ENCODE results near the gene STX10.

The STX10 gene

GRCh38 chr19:13127051-13127450, 23.1 kb downstream of the STX10 start:
- Histone ChIP-seq H3K36me3 (replicated peaks) (peaks cover 24% of the 10 kb centered on the region), H3K9me3 (no peaks in the 10 kb centered on the region), H3K4me1 (no peaks in the 10 kb centered on the region), H3K27me3 (ENCODE audit: low read depth) (no peaks in the 10 kb centered on the region), H3K4me3 (no peak overlapping the region)
- in situ Hi-C loops (cut with MboI; ENCODE audit: low sequenced_read_pairs), result no loop called here
- DNase-seq (ENCODE audit: low spot score in 2 of 2), result no peak

GRCh38 chr19:13122980-13123957, 26.9 kb downstream of the STX10 start:
- peaks cover 7% of the 10 kb centered on the region for H3K4me1 ChIP-seq
- H3K9me3 ChIP-seq, result no peaks in the 10 kb centered on the region
- H3K4me3 ChIP-seq, result no peak overlapping the region
- no peaks in the 10 kb centered on the region for H3K27me3 ChIP-seq (ENCODE audit: low read depth)
- in situ Hi-C loops (cut with MboI; ENCODE audit: low sequenced_read_pairs), result no loop called here
- H3K36me3 ChIP-seq (replicated peaks), result peaks cover 44% of the 10 kb centered on the region
- no peak for DNase-seq (ENCODE audit: low spot score in 2 of 2)

GRCh38 chr19:13122275-13122878, 27.8 kb downstream of the STX10 start:
- no peaks in the 10 kb centered on the region for H3K27me3 ChIP-seq (ENCODE audit: low read depth)
- H3K36me3 ChIP-seq (replicated peaks), result peaks cover 44% of the 10 kb centered on the region
- H3K4me3 ChIP-seq, result no peak overlapping the region
- peaks cover 10% of the 10 kb centered on the region for H3K4me1 ChIP-seq
- in situ Hi-C loops (cut with MboI; ENCODE audit: low sequenced_read_pairs), result no loop called here
- DNase-seq (ENCODE audit: low spot score in 2 of 2), result no peak
- H3K9me3 ChIP-seq, result no peaks in the 10 kb centered on the region

- Histone ChIP-seq H3K27me3 (ENCODE audit: low read depth) (no peaks in the 10 kb centered on the region), H3K4me3 (no peak overlapping the region), H3K4me1 (peaks cover 10% of the 10 kb centered on the region), H3K36me3 (replicated peaks) (peaks cover 44% of the 10 kb centered on the region), H3K9me3 (no peaks in the 10 kb centered on the region)
- no peak for DNase-seq (ENCODE audit: low spot score in 2 of 2)
- in situ Hi-C loops (cut with MboI; ENCODE audit: low sequenced_read_pairs), result no loop called here
These were observed 28.5 kb downstream of the STX10 start for GRCh38 chr19:13121551-13122274.

- Histone ChIP-seq H3K9me3 (no peaks in the 10 kb centered on the region), H3K4me1 (peaks cover 10% of the 10 kb centered on the region), H3K36me3 (replicated peaks) (peaks cover 40% of the 10 kb centered on the region), H3K4me3 (no peak overlapping the region), H3K27me3 (ENCODE audit: low read depth) (no peaks in the 10 kb centered on the region)
- in situ Hi-C loops (cut with MboI; ENCODE audit: low sequenced_read_pairs), result no loop called here
- no peak for DNase-seq (ENCODE audit: low spot score in 2 of 2)
These were observed 29.4 kb downstream of the STX10 start for GRCh38 chr19:13120817-13121216.

GRCh38 chr19:13120031-13120430, 30.1 kb downstream of the STX10 start:
- Histone ChIP-seq H3K4me1 (peaks cover 10% of the 10 kb centered on the region), H3K9me3 (no peaks in the 10 kb centered on the region), H3K27me3 (ENCODE audit: low read depth) (no peaks in the 10 kb centered on the region), H3K4me3 (no peak overlapping the region), H3K36me3 (replicated peaks) (peaks cover 40% of the 10 kb centered on the region)
- in situ Hi-C loops (cut with MboI; ENCODE audit: low sequenced_read_pairs), result no loop called here
- no peak for DNase-seq (ENCODE audit: low spot score in 2 of 2)

- in situ Hi-C loops (cut with MboI; ENCODE audit: low sequenced_read_pairs), result no loop called here
- DNase-seq (ENCODE audit: low spot score in 2 of 2), result no peak
- Histone ChIP-seq H3K27me3 (ENCODE audit: low read depth) (no peaks in the 10 kb centered on the region), H3K9me3 (no peaks in the 10 kb centered on the region), H3K4me3 (peak overlapping the region; percentile 97), H3K36me3 (replicated peaks) (peaks cover 41% of the 10 kb centered on the region), H3K4me1 (peaks cover 10% of the 10 kb centered on the region)
These were observed 30.5 kb downstream of the STX10 start for GRCh38 chr19:13119627-13120026.

- H3K27me3 ChIP-seq (ENCODE audit: low read depth), result no peaks in the 10 kb centered on the region
- H3K4me1 ChIP-seq, result peaks cover 10% of the 10 kb centered on the region
- H3K4me3 ChIP-seq, result peak overlapping the region; percentile 97
- DNase-seq (ENCODE audit: low spot score in 2 of 2), result peak; percentile 70 to 89
- in situ Hi-C loops (cut with MboI; ENCODE audit: low sequenced_read_pairs), result no loop called here
- no peaks in the 10 kb centered on the region for H3K9me3 ChIP-seq
- peaks cover 41% of the 10 kb centered on the region for H3K36me3 ChIP-seq (replicated peaks)
These were observed 31.6 kb downstream of the STX10 start for GRCh38 chr19:13118424-13119193.

- H3K27me3 ChIP-seq (ENCODE audit: low read depth), result no peaks in the 10 kb centered on the region
- no peaks in the 10 kb centered on the region for H3K9me3 ChIP-seq
- peak; percentile 86 to 94 for DNase-seq (ENCODE audit: low spot score in 2 of 2)
- peaks cover 43% of the 10 kb centered on the region for H3K36me3 ChIP-seq (replicated peaks)
- in situ Hi-C loops (cut with MboI; ENCODE audit: low sequenced_read_pairs), result no loop called here
- H3K4me1 ChIP-seq, result peaks cover 10% of the 10 kb centered on the region
- H3K4me3 ChIP-seq, result peak within 1 kb of the TSS; percentile 97
These were observed 32.3 kb downstream of the STX10 start, which contains the start of gene NACC1 for GRCh38 chr19:13117772-13118423. Gene NACC1, plus strand, starts transcription at chr19:13118264. Its CDS starts 16,944 bp downstream, at chr19:13135208.

GRCh38 chr19:13117176-13117771, 32.9 kb downstream of the STX10 start:
- H3K4me3 ChIP-seq, result peak overlapping the region; percentile 96
- peaks cover 50% of the 10 kb centered on the region for H3K36me3 ChIP-seq (replicated peaks)
- H3K4me1 ChIP-seq, result peaks cover 10% of the 10 kb centered on the region
- DNase-seq (ENCODE audit: low spot score in 2 of 2), result peak; percentile 22 to 39
- no peaks in the 10 kb centered on the region for H3K9me3 ChIP-seq
- in situ Hi-C loops (cut with MboI; ENCODE audit: low sequenced_read_pairs), result no loop called here
- no peaks in the 10 kb centered on the region for H3K27me3 ChIP-seq (ENCODE audit: low read depth)

- H3K4me1 ChIP-seq, result peaks cover 10% of the 10 kb centered on the region
- H3K9me3 ChIP-seq, result no peaks in the 10 kb centered on the region
- DNase-seq (ENCODE audit: low spot score in 2 of 2), result peak; percentile 85 to 96
- H3K27me3 ChIP-seq (ENCODE audit: low read depth), result no peaks in the 10 kb centered on the region
- in situ Hi-C loops (cut with MboI; ENCODE audit: low sequenced_read_pairs), result no loop called here
- H3K4me3 ChIP-seq, result peak within 1 kb of the TSS; percentile 96
- H3K36me3 ChIP-seq (replicated peaks), result peaks cover 48% of the 10 kb centered on the region
These were observed 33.6 kb downstream of the STX10 start, which contains the start of gene TRMT1 for GRCh38 chr19:13116282-13117175. Gene TRMT1, minus strand, starts transcription at chr19:13116740. Its CDS starts 341 bp downstream, at chr19:13116399.

- Histone ChIP-seq H3K36me3 (replicated peaks) (peaks cover 43% of the 10 kb centered on the region), H3K9me3 (no peaks in the 10 kb centered on the region), H3K27me3 (ENCODE audit: low read depth) (no peaks in the 10 kb centered on the region), H3K4me3 (peak overlapping the region; percentile 96), H3K4me1 (peaks cover 10% of the 10 kb centered on the region)
- DNase-seq (ENCODE audit: low spot score in 2 of 2), result no peak
- in situ Hi-C loops (cut with MboI; ENCODE audit: low sequenced_read_pairs), result no loop called here
These were observed 34.3 kb downstream of the STX10 start for GRCh38 chr19:13115936-13116281.

Measured in HAP-1 (cell line).